Activated effector memory CD4-positive, alpha-beta T cell treated with Interleukin-2 at 50 U/mL for 16 hours (primary cell): Measurements from ENCODE around the gene LIN37.
"Not testable (repeated sequence)": the region's sequence is repeated elsewhere in the genome, so short reads cannot be mapped to it uniquely, and the experiment has no call there.

ENCODE experiments used
- DNase-seq: peaks from one replicate; pipeline ENCODE4 v3.0.0-alpha.2; 2020

LIN37 gene

DNA sequence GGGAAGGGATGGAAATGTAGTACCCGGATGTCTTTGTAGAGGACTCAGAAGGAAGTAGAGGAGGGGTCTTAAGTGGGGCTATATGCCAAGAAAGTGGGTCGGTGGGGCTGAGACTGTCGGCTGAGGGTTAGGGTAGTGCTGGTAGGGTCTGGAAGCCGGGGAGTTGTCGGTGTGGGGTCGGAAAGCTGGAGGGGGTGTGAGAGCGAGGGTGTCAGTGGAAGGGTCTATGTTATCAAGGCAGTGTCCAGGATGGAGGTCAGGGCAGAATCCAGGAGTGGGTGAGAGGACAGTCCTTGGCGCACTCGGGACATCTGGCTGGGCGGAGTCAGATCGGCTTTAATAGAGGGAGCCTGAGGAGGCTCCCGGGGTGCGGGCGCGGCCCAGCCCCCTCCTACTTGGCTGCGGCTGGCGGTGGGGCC lies 6.8 kb downstream of the LIN37 start:
- DNase-seq, result no peak

DNA sequence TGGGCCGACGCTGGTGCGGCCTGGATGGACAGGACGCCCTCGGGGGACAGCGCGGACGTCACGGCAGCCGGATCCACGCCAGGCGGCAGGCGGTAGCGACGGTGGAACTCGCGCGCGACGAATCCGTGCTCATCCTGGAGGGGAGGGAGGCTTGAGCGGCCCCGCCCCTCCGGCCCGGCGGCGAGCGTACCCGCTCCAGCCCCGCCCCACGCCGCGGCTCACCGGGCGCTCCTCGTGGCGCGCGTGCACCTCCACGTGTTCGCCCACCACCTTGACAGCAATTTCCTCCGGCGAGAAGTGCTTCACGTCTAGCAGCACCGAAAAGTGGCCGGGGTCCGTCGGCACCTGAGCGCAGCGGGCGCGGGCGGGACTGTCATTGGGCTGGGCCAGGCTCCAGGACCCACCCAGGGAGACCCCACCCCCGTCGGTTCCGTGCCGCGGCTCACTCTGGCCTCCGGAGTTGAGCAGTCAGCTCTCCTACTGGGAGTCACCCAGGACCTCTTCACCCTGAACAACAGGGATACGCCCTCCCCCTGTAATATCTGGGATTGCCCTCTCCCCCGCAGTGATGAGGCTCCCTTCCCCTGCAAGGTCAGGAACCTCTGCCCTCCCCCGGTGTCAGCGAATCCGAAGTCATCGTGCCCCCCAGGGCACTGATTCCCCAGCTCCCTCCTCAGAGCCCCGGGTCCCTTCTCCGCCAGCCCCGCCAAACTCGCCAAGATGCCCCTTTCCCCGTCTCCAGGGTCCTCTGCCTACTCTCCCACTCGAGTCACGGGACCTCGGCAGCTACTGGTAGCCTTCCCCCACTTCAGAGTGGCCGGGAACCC lies 7.4 kb downstream of the LIN37 start:
- DNase-seq, result peak; percentile 54

DNA sequence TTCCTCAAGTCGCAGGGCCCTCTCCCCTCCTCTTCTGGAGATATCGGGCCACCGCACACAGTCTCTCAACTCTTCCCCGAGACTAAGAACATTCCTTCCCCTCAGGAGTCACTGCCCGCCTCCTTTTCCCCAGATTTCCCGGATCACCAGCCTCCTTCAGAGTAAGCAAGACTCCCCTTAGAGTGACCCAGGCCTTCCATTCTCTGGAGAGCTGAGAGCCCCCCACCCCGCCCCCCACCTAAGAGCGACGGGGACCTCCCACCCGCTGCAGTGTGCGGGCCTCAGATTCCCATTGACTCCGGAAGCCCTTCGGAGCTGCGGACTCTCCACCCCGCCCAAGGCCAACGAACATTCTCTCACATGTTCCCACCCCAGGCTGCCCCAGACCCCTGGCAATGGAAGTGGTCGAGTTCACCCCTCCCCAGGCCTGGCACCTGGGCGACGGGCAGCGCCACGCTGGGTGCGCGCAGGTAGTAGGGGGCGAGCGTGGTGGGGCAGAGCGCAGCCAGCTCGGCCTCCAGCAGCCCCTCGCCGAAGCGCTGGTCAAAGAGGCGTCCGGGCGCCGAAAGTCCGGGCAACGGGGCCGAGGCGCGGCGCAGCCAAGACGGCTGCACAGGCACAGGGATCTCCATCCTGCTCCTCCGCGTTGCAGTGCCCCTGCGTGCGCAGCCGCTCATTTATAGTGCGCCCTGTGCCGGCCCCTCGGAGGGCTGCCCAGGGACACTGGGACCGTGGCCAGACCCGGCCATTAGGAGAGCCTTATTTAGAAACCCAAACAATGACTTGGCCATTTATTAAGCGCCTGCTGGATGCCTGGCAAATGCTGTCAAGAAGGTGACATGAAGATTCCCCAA lies 8.2 kb downstream of the LIN37 start, which contains the start of gene HSPB6:
TSS of gene HSPB6 (minus strand) at position 653 of the 854 bp plus-strand sequence. CDS start at position 632, 21 bp downstream.
- no peak for DNase-seq

DNA sequence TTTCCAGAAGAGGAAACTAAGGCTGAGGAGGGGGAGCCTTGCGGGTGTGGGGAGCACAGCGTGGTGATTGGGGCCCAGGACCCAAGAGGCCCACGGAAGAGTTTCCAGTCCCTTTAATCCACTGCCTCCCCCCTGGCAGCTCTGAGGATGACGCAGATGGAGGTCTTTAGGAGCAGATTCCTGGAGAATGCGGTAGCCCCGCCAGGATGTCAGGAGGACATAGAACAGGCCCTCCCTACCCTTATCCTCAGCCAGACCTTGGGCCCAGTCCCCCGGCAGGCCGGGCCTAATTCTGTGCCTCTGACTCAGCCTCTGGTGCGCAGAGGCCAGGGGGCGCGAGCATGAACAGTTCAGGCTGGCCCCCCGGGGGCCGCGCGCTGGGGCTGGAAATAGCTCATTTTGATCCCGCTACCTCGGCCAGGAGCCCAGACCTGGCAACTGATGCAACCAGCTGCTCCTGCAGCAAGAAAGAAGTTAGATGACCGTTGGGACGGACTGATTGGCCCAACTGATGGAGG lies 8.9 kb downstream of the LIN37 start:
- no peak for DNase-seq

DNA sequence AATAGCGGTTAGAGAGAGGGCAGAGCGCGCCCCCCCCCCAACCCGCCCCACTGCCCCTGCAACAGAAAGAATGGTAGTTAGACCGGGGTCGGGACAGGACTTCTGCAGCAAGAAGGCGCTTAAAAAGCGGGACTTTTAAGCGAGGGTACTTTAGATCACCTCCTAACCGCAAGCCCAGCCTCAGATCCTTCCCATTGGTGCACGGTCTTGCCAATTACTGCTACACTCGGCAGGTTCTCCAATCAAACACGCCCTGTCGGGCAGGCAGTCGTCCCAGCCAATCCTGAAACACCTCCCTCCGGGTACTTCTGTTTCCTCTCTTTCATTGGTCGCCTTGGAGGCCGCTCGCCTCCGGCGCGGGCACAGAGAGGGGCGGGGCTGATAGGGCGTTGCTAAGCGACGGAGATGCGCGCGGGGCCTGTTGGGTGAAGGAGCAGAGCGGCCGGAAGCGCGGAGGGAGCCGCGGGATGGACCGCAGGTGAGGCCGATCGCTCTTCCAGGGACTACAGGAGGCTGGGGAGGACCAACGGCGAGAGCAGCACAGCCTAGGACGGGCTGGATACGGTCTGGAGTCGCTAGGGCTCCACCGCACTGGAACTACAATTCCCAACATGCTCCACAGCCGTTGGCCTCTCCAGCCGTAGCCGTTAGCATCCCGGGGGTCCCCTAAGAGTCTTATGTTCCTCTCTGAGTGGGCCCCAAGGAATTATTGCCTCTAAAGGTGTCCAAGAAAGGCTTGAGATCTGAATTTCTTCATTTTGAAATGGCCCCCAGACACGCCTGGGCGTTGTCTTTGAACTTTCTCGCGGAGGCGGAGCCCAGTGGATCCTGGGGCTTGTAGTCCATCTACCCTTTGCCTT lies 9.6 kb downstream of the LIN37 start, which contains the start of gene PROSER3:
TSS of gene PROSER3 (plus strand) at position 428 of the 860 bp plus-strand sequence. CDS start at position 468, 40 bp downstream.
- DNase-seq, result peak; percentile 97

DNA sequence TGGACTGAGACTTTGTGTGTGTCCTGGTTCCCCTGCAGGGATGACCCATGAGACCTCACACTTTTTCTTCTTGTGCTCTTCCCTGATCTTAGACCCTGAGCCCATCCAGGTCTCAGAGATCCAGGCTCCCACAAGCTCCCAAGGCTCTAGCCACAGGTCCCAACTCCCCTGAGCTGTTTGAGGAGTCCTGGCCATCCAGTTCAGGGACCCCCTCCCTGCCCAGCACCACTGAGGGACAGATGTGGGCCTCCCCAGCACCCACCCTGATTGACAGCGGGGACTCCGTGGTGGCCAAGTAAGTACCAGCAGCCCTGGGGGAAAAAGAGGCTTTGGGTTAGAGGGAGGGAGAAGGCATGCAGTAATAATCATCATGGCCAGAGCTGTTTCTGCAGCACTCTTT lies 11.3 kb downstream of the LIN37 start:
- no peak for DNase-seq

DNA sequence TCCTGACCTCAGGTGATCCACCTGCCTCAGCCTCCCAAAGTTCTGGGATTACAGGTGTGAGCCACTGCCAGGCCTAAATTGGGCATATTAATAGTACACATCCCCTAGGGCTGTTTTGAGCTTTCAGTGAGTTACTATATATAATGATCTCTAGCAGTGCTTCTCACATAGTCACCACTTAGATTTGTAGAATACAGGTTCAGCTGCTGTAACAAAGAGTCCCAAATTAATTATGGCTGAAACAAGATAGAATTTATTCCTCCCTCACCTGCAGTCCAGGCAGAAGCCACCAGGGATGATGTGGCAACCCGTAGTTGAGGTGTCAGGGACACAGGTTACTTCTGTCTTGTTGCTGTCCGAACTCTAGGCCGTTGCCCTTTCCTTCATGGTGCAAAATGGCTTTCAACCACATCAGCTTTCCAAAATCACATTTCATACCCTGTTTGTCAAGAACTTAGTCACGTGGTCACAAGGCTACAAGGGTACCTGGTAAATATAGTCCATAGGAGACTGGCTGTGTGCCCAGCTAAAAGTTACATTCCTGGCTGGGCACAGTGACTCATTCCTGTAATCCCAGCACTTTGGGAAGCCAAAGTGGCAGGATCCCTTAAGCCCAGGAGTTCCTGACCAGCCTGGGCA lies 12.5 kb downstream of the LIN37 start:
- no peak for DNase-seq

DNA sequence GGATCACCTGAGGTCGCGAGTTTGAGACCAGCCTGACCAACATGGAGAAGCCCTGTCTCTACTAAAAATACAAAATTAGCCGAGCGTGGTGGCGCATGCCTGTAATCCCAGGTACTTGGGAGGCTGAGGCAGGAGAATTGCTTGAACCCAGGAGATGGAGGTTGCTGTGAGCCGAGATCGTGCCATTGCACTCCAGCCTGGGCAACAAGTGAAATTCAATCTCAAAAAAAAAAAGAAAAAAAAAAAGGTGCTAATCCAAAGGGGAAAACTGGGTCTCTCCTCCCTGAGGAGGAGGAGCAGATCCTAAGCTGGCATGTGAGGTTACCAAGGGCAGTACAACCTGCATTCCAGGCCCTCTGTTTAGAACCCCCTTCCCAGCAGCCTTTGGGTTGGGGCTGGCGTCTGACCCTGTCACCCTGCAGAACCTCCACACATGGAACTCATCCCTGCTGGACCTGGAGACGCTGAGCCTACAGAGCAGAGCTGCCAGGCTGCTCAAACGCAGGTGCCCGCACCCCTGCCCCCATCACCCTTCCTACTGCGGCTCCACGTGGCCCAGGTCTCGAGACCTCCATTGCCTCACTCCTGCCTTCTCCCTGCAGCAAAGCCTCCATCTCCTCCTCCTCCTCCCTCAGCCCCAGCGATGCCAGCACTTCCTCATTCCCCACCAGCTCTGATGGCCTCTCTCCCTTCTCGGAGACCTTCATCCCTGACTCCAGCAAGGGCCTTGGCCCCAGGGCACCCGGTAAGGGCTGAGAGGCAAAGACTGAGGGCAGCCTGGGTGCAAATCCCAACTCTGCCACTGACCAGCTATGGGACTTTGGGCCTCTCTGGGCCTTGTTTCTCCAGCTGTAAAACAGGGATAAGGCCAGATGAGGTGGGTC lies 16.3 kb downstream of the LIN37 start:
- no peak for DNase-seq

DNA sequence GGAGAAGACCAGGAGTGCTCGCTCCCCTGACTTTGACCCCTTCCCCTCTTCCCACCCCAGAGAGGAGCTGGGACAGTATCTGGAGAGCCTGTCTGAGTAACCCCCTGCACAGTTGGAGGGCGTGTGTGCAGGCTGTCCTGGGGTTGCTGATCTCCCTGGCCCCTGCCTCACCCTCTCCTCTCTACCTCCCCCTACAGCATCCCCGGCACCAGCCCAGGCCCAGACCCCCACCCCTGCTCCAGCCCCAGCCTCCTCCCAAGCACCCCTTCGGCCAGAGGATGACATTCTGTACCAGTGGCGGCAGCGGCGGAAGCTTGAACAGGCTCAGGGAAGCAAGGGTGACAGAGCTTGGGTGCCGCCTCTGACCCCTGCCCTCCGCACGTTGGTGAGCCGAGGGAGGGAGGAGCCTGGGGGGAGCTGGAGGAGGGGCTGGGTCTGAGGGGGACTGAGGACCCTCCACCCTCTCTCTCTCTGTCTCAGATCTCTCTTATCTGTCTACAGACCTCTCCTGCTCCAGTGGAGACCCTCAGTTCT lies 18.3 kb downstream of the LIN37 start:
- DNase-seq, result no peak

DNA sequence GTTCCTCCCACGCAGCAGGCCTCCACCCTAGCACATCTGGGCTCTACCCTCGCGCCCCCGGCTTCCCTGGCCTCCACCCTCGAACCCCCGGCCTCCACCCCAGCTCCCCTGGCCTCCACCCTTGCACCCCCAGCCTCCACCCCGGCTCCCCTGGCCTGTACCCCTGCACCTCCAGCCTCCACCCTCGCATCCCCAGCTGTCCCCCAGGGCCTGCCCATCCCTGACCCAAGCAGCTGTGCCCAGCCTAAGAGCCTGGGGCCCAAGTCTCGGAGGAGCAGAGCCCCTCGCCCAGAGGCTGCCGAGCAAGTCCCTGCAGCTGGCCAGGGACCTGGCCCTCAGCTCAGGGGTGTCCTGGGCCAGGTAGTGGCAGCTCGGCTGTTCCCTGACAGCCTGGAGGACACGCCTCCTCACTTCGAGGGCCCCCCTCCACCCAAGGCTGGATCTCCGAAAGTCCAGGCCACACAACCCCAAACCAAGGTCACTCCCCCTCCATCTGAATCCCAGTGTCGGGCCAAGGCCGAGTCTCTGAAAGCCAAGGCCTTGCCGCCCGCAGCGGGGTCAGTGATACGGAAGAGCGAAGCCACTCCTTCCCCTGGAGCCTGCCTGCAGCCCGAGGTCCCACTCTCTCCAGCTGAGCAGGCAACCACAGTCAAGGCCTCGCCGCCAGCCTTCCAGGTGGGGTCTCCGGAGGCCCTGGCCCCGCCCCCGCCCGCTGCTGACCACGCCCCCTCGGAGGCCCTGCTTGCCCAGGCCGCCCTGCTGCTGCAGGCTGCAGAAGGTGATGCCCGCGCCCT lies 19.1 kb downstream of the LIN37 start:
- no peak for DNase-seq

DNA sequence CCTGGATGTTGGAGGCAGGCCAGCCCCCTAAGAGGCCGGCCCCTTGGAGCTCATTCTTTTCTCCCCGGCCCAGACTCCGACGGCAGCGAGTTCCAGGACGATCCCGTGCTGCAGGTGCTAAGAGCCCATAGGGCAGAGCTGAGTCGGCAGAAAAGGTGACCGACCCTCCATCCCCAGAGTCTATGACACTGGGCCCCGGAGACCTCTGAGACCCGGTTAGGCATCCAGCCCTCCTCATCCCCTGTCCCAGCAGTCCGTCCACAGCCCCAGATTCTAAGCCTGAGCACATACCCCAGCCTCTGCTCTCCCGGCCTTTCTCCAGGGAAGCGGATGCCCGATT lies 19.7 kb downstream of the LIN37 start:
- no peak for DNase-seq

DNA sequence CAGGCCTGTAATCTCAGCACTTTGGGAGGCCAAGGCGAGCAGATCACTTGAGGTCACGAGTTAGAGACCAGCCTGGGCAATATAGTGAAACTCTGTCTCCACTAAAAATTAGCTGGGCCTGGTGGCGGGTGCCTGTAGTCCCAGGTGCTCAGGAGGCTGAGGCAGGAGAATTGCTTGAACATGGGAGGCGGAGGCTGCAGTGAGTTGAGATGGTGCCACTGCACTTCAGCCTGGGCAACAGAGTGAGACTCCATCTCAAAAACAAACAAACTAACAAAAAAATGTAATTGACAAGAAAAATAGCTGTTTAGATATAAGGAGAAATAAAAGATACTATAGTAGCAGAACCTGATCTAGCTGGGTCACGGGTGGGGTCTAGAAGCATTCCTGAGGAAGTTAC lies 24.0 kb downstream of the LIN37 start:
- not testable (repeated sequence) for DNase-seq

DNA sequence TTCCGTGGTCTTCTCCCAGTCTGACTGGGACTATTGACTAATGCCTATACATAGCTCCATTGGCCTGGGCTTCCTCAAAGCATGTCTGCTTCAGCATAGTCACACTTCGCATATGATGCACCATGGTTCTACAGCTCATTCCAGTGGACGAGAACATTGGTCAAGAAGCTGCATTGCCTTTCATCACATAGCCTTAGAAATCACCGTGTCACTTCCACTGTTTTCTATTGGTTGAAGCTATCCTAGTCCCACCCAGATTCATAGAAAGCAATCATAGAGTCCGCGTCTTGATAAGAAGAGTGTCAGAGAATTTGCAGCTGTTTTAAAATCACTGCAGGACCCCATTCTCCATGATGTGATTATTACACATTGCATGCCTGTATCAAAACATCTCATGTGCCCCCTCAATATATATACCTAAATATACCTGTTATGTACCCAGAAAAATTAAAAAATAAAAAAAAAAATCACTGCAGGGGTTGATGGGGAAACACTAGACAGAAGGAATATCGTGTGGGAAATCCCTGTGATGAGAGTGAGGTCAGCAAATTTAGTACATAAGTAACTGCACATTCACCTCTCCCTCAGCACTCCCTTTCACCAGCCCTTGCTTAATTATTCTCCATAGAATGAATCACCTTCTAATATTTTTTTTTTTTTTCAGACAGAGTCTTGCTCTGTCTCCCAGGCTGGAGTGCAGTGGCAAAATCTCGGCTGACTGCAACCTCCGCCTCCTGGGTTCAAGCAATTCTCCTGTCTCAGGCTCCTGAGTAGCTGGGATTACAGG lies 24.8 kb downstream of the LIN37 start:
- DNase-seq, result no peak

DNA sequence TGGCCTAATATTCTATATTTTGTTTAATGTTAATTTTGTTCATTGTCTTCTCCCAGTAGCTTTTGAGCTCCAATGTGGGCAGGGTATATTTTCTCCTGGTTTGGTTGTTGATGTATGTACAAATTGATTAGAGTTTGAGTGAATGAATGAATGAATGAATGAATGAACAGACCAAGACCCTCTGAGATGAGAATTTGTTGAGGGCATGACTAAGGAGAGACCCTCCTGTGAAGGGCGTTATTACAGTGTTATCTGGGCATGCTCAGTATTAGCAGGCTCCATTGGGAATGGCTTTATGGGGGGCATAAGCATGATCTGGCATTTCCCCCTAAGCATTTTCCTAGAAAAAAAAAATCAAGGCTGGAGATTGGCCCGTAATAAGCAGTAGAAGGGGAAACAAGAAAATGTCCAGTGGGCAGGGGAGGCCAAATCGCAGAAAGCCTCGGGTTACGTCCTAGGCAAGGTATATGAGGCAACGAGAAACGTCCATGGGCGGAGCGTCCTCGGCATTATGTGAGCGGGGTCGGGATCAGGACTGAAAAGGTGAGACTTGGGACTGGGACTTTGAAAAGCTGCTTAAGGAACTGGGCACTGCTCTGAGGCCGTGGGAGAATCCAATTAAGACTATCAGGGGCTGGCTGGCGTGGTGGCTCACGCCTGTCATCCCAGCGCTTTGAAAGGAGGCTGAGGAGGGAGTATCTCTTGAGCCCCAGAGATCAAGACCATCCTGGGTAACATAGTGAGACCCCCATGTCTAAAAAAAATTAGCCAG lies 26.1 kb downstream of the LIN37 start:
- no peak for DNase-seq

DNA sequence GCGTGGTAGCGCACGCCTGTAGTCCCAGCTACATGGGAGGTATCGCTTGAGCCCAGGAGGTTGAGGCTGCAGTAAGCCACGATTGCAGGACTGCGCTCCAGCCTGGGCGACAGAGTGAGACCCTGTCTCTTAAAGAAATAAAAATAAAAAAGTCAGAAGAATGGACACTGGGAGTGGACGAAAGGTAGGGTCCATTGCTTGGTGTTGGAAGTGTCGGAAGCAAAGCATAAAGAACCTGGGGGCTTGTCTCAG lies 26.6 kb downstream of the LIN37 start:
- no peak for DNase-seq

DNA sequence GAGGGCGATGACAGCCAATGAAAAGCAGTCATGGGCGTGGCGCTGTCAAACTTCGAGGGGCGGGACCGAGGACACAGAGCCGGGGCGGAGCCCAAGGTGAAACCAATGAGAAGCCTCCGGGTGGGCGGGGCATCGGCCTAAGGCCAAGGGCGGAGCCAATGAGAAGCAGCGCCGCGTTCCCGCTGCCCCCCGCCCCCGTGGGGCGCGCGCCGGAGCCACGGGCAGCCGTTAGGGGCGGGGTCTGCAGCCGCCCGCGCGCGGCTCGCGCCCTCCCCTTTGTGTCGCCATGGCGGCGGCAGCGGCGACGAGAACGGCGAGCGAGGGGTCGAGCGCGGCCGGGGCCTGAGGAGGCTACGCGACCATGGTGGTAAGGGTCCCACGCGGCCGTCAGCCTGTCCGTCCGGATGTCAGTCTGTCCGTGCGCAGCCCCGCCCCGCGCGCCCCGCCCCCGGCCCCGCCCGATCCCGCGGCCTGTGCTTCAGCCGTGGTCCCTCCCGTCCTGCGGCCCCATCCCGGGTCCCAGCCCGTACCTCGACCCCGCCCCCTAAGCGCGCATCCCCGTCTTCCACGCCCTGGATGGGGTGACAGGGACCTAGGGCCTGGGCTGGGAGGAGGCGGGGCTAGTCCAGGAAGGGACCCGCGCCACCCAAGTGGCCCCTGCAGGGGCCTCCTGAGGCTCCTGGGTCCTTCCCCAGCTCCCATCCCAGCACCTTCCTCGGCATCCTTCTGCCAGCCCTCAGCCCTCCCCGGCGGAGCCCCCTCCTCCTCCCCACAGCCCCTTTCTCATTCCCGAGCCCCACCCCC lies 27.1 kb downstream of the LIN37 start, which contains the start of gene ARHGAP33:
TSS of gene ARHGAP33 (plus strand) at position 267 of the 804 bp plus-strand sequence. CDS start at position 362, 95 bp downstream.
- peak; percentile 97 for DNase-seq

DNA sequence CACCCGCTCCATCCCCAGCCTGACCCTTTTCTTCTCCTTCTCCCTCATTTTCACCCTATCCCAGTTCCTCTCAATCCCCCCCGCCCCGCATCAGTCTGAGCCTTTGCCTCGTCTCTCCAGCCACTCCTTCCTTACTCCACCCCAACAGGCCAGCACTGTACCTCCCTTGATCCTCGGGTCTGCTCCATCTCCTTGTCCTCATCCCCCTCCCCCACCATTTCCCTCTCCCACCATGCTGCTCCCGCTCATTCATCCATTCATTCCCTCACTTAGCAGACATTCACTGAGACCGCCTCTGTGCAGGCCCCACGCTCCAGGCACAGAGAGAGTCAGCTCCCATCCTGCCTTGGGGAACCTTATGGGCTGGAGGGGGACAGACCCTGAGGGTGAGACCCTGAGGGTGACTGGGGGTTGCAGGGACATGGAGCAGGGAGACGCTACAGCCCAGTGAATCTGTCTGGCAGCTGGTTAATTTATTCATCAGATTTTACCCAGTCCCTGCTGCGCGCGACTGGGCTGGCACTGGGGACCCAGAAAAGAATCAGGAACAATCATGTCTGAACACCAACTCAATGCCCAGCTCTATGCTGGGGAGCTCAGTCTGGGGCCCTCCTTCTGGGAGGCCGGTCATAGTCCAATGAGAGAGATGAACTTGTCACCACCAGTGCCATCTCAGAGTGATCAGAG lies 27.9 kb downstream of the LIN37 start:
- DNase-seq, result no peak
